ENCODE measurements around the gene CALD1.

CALD1 gene

DNA sequence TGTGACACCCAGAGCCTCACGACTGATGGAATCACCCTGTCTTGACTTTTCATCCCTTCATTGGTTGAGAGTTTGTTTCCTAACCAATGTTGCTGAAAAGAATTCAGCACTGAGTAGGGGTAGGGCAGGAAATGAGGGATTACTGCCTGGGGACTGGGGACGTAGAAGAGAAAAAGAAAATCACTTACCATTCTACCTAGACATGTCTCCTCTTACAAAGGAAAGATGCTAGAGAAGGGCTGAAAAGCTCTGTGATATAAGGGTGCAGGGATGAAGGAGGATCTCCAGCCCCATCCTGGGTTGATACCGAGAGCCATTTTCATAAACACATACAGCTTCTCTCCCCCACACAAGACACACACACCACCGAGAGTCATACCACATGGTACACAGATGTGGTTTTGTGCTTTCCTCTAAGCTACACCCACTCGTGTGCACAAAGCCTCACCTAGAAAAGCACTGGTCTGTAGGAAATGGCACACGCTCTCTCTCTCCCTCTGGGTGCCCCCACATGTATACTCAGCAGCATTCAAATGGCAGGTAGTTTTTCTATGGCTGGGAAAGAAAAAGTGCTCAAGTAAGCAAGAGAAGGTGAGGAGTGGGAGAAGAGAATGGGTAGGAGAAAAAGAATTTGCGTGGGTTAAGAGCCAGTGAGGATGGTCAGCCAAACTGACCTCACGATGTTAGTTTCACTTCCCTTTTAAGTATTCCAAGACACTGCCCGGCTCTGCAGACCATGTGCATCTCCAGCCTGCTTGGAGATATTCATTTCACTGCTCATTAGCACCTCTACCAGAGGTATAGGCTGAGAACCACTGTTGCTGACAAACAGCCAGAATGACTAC is 85.8 kb downstream of the CALD1 start:
- no peak for DNase-seq (ENCODE audit: low read depth)

GRCh38 chr7:134866617-134867016 is 87.2 kb downstream of the CALD1 start:
- no peak for DNase-seq (ENCODE audit: low read depth)

GRCh38 chr7:134870156-134870555 is 90.7 kb downstream of the CALD1 start:
- DNase-seq (ENCODE audit: low read depth), result no peak

DNA sequence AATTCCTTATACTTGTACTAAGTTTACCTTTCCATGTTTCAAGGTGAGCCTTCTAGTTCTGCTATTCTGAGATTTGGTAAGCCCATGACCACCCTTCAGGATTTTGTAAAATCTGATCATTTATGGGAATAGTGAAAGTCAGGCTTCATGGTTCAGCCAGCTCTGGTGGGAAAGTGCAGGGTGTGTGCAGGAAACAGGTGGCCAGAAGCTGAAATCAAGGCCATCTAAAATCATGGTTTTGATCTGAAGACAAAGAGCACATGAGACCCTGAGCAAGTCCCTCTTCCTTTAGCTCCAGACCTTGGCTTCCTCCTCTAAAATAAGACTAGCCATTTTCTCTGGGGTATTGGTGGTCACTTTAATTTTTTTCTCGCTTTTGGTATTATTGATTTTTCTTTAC is 91.3 kb downstream of the CALD1 start:
- DNase-seq (ENCODE audit: low read depth), result no peak

- DNase-seq (ENCODE audit: low read depth), result no peak
Measured at GRCh38 chr7:134873253-134873652, 93.8 kb downstream of the CALD1 start.

DNA sequence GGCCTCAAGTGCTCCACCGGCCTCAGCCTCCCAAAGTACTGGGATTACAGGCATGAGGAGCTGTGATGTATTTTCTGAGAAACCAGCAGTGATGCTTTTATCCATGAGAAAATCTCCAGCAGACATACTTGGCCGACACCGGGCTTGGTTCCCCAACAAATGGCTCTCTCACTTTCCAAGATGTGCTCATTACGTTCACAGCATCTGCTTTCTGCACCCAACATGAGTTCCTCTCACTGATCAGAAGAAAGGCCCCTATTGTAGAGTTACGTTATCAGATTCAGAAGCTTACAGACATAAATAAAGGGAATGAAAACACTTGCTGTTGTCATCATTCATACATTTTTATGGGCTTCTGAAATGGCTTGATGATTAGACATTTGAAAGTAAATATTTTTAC is 95.0 kb downstream of the CALD1 start:
- no peak for DNase-seq (ENCODE audit: low read depth)

- DNase-seq (ENCODE audit: low read depth), result no peak
Measured at GRCh38 chr7:134875867-134876266, 96.4 kb downstream of the CALD1 start.

DNA sequence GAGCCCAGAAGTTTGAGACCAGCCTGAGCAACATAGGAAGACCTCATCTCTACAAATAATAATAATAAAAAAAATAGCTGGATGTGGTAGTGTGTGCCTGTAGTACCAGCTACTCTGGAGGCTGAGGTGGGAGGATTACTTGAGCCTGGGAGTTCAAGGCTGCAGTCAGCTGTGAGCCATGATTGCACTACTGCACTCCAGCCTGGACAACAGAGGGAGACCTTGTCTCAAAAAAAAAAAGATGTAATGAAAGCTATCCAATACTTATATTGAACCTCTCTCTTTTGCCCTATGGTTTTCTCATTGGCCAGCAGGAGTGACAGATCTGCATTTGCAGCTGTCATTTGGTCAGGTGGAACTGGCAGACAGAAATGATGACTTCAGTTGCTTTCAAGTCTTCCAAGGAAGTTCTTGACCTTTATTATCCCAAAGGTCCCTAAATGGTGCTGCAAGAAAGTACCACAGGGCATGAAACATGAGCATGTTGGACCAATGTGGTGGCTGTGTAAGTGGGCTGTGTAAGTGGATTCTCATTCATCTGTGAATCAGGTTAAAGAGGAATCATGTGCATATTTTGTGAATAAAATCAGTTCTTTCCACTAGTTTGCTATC is 99.4 kb downstream of the CALD1 start:
- DNase-seq (ENCODE audit: low read depth), result no peak

- no peak for DNase-seq (ENCODE audit: low read depth)
Measured at GRCh38 chr7:134879815-134880475, 100.5 kb downstream of the CALD1 start.

DNA sequence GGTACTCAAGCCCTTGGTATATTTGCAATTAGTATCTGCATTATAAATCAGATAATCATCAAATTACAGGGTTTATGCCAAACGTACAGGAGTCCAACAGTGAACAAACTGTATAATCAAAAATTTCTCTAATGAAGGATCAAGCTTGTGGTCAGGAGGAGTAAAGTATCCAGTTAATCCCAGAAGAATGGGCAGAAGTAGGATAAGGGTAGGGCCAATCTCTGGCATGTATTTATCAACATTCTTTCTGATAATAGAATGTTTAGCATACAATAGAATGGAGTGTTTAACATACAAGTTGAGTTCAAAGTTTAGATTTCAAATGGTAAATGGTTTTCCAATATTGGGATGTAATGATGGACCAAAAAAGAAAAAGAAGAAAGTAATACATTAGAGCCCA is 103.0 kb downstream of the CALD1 start:
- DNase-seq (ENCODE audit: low read depth), result no peak

DNA sequence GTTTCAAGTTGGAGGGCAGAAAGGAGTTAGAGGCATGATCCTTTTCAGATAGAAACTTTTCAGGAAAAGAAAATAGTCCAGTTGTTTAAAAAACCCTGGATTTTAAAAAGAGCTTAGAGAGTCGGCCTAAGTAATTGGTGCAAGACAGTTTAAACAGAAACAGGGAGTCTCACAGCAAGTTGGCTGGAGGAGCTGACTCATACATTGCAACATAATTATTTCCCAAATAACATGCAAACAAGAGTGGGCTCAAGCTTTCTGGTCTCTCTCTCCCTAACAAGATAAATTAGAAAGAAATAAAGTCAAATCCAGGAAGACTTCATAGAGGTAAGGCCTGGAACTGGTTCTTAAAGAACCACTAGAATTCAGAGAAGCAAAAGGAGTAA is 106.5 kb downstream of the CALD1 start:
- no peak for DNase-seq (ENCODE audit: low read depth)

DNA sequence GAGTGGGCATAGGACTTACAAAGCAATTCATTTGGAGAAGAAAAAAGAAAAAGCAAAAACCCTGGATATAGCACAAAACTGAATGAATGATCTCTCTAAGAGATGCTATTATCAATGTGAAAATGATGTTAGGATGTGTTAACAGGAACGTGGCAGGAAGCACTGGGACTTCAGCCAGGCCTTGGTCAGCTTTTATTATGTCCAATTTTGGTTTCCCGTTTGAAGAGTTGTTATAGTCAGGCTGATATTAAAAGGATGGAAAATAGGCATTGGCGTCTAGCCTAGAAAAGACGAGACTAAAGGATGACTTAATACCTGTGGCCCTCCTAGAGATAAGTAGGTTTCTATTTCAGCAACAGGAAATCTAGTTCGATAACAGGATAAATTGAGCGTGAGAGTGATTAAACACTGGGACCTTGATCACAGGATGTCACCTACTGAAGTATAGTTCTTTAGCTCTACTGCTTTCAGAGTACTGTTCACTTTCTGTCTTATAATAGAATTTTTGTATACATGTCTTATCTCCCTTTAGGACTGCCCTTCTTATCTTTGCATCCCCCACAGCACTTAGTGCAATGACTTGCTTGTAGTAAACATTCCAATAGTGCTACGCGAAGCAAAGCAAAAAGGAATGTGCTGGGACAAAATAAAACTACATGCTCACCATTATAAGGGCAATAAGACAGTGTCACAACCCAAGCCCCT is 107.1 kb downstream of the CALD1 start:
- DNase-seq (ENCODE audit: low read depth), result no peak

GRCh38 chr7:134887523-134887922 is 108.1 kb downstream of the CALD1 start:
- DNase-seq (ENCODE audit: low read depth), result no peak

DNA sequence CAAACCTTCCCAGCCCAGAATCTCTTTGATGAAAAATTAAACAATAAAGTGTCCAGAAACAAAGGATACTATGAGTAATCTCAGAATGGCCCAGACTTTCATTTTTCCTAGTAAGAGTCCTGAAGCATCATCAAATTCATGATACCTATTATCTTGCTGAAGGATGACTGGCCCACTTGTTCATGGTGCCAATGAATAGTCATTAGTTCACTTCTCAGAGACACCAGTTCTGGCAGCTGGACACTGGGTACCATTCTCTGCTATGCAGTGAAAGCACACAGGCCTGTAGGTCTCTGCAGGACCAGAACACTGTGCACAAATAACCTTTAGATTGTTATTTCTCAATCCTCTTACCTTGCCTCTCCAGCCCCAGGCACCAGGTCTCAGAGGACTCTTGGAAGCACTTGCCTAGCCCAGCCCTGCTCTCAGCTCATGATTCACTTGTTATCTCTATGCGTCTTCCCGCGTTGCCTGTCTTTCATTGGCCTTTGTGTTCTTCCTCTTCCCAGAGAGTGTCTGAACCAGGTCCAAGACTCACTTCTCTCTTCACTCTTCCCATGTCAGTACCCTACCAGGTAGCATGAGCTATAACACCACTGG is 108.8 kb downstream of the CALD1 start:
- no peak for DNase-seq (ENCODE audit: low read depth)

DNA sequence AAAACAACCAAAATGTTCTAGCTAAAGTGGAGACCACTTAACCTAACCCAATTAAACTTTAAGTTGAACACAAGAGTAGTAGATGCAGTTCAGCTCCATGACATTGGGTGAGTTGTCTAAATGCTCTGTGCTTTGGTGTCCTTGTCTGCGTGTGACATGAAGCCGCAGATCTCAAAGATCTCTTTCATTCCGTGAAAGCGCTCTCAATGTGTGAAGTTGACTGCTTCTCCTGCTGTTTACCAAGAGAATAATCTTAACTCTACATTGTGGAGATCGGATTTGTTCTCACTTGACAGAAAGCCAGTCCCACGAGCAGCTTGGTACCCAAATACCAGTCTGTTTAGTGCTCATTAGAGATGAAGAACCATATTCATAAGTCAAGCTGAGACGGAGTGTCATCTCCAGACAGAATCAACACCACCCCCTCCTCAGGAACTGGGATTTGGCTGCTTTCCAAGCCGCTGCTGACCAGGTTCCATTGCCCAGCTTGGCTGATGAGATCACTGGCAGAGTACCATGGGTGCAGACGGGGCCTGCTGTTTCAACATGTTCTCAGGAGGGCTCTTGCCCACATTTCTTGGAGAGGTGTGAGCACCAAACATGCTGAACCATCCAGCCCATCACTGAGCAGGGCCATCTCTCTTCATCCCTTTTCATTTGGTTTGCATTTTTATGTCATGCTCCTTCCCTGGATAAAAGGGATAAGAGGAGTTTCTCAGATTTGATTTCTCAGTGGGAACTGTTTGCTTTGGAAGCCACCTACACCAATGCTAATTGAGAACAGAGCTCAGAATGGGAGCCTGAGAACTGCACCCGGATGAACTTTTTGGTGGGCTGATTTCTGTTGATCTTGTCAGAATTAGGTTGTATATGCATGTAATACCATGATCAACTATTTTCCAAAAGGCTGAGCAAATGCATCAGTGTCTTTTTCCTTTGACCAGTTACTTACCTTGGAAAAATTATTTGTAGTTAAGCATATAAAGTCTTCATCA is 111.1 kb downstream of the CALD1 start:
- no peak for DNase-seq (ENCODE audit: low read depth)

- DNase-seq (ENCODE audit: low read depth), result no peak
Measured at GRCh38 chr7:134891262-134891695, 111.8 kb downstream of the CALD1 start.

DNA sequence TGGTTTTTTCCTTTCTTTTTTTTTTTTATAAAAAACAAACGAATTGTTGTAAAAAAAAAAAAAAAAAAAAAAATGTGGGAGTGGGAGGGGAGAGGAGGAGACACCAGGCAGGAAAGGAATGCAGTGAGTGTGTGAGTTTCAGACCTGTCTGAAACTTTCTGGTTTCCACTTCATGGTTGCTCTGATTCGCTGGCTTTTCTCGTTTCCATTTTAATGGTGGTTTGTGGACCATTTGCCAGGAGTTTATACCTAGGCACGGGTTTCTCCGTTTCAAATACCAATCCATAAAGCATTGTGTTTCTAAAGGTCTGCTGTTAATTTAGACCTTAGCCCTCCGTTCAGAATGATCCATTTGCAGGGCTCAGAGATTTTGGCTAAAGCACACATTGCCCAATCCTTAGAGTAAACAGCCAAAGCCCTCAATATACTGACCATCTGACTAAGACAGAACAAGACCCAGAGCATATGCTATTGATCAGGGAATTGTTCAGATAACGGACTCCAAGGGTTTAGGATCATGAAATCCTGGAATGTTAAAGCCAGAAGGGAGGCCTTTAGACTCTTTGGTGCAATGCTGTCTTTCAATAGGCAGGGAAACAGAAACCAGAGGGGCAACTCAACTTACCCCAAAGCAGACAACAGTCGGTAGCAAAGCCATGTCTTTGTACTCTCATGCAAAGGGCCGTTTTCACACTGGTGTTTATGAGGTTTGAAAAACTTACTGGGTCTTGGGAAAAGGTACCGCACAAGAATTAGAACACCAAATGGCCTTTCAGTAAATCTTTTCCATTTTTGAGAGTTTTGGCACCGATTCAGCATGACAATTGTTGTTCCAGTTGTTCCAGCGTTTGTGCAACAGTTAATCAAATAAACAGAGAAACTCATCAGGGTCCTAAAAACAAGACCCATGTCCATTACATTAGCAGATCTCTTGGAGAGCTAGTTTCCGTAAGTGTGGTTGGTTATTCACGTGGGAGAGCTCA is 112.6 kb downstream of the CALD1 start:
- DNase-seq (ENCODE audit: low read depth), result no peak

GRCh38 chr7:134892963-134893362 is 113.5 kb downstream of the CALD1 start:
- no peak for DNase-seq (ENCODE audit: low read depth)

DNA sequence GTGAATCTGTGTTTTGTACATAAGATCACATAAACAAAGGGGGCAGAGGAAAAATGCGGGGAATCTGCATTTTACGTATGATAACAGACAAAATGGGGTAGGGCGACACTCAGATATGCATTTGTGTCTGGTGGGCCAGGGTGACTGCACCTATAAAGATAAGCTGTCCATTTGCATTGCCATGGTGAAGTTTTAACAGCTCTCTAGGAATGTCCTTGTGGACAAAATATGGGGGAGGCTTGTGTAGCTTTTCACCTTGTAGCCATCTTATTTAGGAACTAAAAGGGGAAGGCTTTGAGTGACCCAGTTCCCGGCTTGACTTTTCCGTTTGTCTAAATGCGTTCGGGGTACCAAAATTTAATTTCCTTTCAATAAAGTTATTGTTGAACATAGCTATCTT is 114.5 kb downstream of the CALD1 start:
- no peak for DNase-seq (ENCODE audit: low read depth)

DNA sequence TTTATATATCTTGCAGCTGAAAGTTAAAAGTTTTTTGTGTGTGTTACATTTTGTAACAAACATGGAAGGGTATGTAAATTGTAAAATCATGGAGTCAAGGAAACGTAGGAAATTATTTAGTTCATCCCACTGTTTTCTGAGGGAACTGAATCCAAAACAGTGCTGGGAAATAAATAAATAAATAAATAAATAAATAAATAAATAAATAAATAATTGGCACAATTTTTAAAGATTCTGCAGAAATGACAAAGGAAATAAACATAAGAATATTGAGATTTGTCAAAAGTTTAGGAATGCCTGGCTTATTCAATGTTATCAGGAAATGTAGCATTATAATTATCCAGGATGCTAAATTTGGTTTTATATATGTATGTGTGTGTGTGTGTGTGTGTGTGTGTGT is 115.5 kb downstream of the CALD1 start:
- DNase-seq (ENCODE audit: low read depth), result no peak

Data from activated T-helper 1 cell treated with Interleukin-2 at 50 U/mL for 16 hours (primary cell).